ENCODE results near the gene COPS4. TPM values are rescaled to one million over a fixed set of nuclear protein-coding genes. Genes with fewer than 3 reads are reported as not detected.
"Not testable (repeated sequence)": the region's sequence is repeated elsewhere in the genome, so short reads cannot be mapped to it uniquely, and the experiment has no call there.

COPS4 gene
- total RNA-seq, 1 donor from 2014 or later = 92.4 TPM

GRCh38 chr4:83082777-83083176 lies 47.8 kb downstream of the COPS4 start:
- H3K4me1 ChIP-seq = no peaks in the 10 kb centered on the region
- no peaks in the 10 kb centered on the region for H3K9me3 ChIP-seq (ENCODE audit: low read depth)
- no peak overlapping the region for H3K4me3 ChIP-seq
- TF ChIP-seq CTCF (IDR thresholded peaks at IDR 0.05) (no peak), EZH2phosphoT487 (IDR thresholded peaks at IDR 0.05) (no peak), EZH2 (IDR thresholded peaks at IDR 0.05) (no peak)
- no peak overlapping the region for H3K27ac ChIP-seq
- Mint-ChIP-seq H3K4me1 (no peaks in the 10 kb centered on the region), H3K4me3 (no peak overlapping the region), H3K27me3 (ENCODE audit: insufficient read depth, low read depth) (peaks cover 5% of the 10 kb centered on the region), H3K9me3 (peaks cover 2% of the 10 kb centered on the region), H3K36me3 (no peaks in the 10 kb centered on the region), H3K27ac (no peak overlapping the region)
- H3K79me2 ChIP-seq (ENCODE audit: low read depth) = no peaks in the 10 kb centered on the region
- H2AFZ ChIP-seq (replicated peaks) = no peak overlapping the region
- no peak for DNase-seq (ENCODE audit: low spot score)
- no peak overlapping the region for H3K9ac ChIP-seq
- no peak overlapping the region for H3K4me2 ChIP-seq
- H3K36me3 ChIP-seq = no peaks in the 10 kb centered on the region
- no peaks in the 10 kb centered on the region for H3K27me3 ChIP-seq
- no peaks in the 10 kb centered on the region for H4K20me1 ChIP-seq (ENCODE audit: low read depth)
- no peaks in the 10 kb centered on the region for H3F3A ChIP-seq (ENCODE audit: low read depth)

- Histone ChIP-seq H3K79me2 (ENCODE audit: low read depth) (no peaks in the 10 kb centered on the region), H3K4me1 (no peaks in the 10 kb centered on the region), H3K9me3 (ENCODE audit: low read depth) (no peaks in the 10 kb centered on the region), H3F3A (ENCODE audit: low read depth) (no peaks in the 10 kb centered on the region), H3K4me2 (no peak overlapping the region), H3K27me3 (no peaks in the 10 kb centered on the region), H2AFZ (replicated peaks) (no peak overlapping the region), H3K27ac (no peak overlapping the region), H4K20me1 (ENCODE audit: low read depth) (no peaks in the 10 kb centered on the region), H3K36me3 (no peaks in the 10 kb centered on the region), H3K4me3 (no peak overlapping the region), H3K9ac (no peak overlapping the region)
- H3K9me3 Mint-ChIP-seq = peaks cover 2% of the 10 kb centered on the region
- H3K27ac Mint-ChIP-seq = no peak overlapping the region
- peaks cover 5% of the 10 kb centered on the region for H3K27me3 Mint-ChIP-seq (ENCODE audit: insufficient read depth, low read depth)
- no peaks in the 10 kb centered on the region for H3K36me3 Mint-ChIP-seq
- H3K4me1 Mint-ChIP-seq = no peaks in the 10 kb centered on the region
- TF ChIP-seq EZH2 (IDR thresholded peaks at IDR 0.05) = no peak
- TF ChIP-seq EZH2phosphoT487 (IDR thresholded peaks at IDR 0.05) = no peak
- TF ChIP-seq CTCF (IDR thresholded peaks at IDR 0.05) = no peak
- no peak for DNase-seq (ENCODE audit: low spot score)
- H3K4me3 Mint-ChIP-seq = no peak overlapping the region
These were observed 49.0 kb downstream of the COPS4 start for GRCh38 chr4:83083925-83084475.

- peak overlapping the region; percentile 76 for H2AFZ ChIP-seq (replicated peaks)
- H3K79me2 ChIP-seq (ENCODE audit: low read depth); H3K9ac ChIP-seq; DNase-seq (ENCODE audit: low spot score); H3K4me3 ChIP-seq; H3K9me3 Mint-ChIP-seq; H3K36me3 ChIP-seq; H3K27me3 Mint-ChIP-seq (ENCODE audit: insufficient read depth, low read depth); H3K36me3 Mint-ChIP-seq; H3K4me1 ChIP-seq; H3K9me3 ChIP-seq (ENCODE audit: low read depth); H3K4me1 Mint-ChIP-seq; H3F3A ChIP-seq (ENCODE audit: low read depth); H3K27ac ChIP-seq; H3K4me2 ChIP-seq; H4K20me1 ChIP-seq (ENCODE audit: low read depth); H3K27me3 ChIP-seq; H3K4me3 Mint-ChIP-seq; H3K27ac Mint-ChIP-seq: not testable (repeated sequence)
These were observed 50.0 kb downstream of the COPS4 start for GRCh38 chr4:83084956-83085355.

GRCh38 chr4:83089410-83090157 lies 54.6 kb downstream of the COPS4 start:
- Histone ChIP-seq H3K36me3 (no peaks in the 10 kb centered on the region), H3K4me1 (no peaks in the 10 kb centered on the region), H3K4me3 (no peak overlapping the region), H3K27ac (no peak overlapping the region), H4K20me1 (ENCODE audit: low read depth) (no peaks in the 10 kb centered on the region), H3K4me2 (no peak overlapping the region), H3K9me3 (ENCODE audit: low read depth) (no peaks in the 10 kb centered on the region), H3K9ac (no peak overlapping the region), H3K79me2 (ENCODE audit: low read depth) (no peaks in the 10 kb centered on the region), H3F3A (ENCODE audit: low read depth) (no peaks in the 10 kb centered on the region), H2AFZ (replicated peaks) (no peak overlapping the region), H3K27me3 (no peaks in the 10 kb centered on the region)
- no peak for TF ChIP-seq CTCF (IDR thresholded peaks at IDR 0.05)
- TF ChIP-seq EZH2phosphoT487 (IDR thresholded peaks at IDR 0.05) = no peak
- TF ChIP-seq EZH2 (IDR thresholded peaks at IDR 0.05) = no peak
- Mint-ChIP-seq H3K9me3 (no peaks in the 10 kb centered on the region), H3K36me3 (no peaks in the 10 kb centered on the region), H3K27ac (no peak overlapping the region), H3K4me3 (no peak overlapping the region), H3K27me3 (ENCODE audit: insufficient read depth, low read depth) (peaks cover 5% of the 10 kb centered on the region), H3K4me1 (peaks cover 6% of the 10 kb centered on the region)
- no peak for DNase-seq (ENCODE audit: low spot score)

Measured in neural progenitor cell (in vitro differentiated cells).